Cortex of kidney (tissue), 1 donor: ENCODE measurements around the gene SPTAN1.

Experiments used
- DNase-seq: peaks from one replicate; lab custom pipeline; 2025; lab: John Stamatoyannopoulos, UW

Gene SPTAN1

DNA sequence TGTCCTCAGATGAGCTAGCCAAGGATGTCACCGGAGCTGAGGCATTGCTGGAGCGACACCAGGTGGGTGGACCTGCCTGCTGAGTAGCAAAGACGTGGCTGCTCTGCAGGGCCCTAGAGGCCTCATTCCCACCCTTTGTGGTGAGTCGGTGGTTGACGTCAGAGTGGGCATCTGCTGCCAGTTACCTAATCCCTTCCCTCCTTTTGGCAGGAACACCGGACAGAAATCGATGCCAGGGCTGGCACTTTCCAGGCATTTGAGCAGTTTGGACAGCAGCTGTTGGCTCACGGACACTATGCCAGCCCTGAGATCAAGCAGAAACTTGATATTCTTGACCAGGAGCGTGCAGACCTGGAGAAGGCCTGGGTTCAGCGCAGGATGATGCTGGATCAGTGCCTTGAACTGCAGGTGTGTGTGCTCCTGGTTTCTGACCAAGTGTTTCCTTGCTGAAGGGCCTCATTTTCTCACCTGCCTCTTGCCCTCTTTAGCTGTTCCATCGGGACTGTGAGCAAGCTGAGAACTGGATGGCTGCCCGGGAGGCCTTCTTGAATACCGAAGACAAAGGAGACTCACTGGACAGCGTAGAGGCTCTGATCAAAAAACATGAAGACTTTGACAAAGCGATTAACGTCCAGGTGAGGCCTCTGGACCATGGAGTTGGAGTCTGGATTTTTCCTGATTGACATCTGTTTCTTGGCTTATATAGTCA, 55.4 kb downstream of the SPTAN1 start:
- no peak for DNase-seq

DNA sequence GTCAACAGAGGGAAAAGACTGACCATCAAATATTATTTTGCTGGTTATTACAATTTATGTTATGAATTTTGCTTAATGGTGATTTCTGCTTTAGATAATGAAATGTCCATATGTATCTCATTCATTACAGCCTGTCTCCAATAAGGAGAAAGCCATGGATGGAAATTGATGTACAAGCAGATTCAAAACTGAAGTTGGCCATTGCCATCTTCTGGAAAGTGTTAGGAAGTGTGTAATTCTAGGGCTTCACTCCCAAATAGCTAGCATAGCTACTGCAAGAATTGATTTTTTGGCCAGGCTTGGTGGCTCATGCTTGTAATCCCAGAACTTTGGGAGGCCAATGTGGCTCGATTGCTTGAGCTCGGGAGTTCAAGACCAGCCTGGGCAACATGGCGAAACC, 58.5 kb downstream of the SPTAN1 start:
- DNase-seq: no peak

DNA sequence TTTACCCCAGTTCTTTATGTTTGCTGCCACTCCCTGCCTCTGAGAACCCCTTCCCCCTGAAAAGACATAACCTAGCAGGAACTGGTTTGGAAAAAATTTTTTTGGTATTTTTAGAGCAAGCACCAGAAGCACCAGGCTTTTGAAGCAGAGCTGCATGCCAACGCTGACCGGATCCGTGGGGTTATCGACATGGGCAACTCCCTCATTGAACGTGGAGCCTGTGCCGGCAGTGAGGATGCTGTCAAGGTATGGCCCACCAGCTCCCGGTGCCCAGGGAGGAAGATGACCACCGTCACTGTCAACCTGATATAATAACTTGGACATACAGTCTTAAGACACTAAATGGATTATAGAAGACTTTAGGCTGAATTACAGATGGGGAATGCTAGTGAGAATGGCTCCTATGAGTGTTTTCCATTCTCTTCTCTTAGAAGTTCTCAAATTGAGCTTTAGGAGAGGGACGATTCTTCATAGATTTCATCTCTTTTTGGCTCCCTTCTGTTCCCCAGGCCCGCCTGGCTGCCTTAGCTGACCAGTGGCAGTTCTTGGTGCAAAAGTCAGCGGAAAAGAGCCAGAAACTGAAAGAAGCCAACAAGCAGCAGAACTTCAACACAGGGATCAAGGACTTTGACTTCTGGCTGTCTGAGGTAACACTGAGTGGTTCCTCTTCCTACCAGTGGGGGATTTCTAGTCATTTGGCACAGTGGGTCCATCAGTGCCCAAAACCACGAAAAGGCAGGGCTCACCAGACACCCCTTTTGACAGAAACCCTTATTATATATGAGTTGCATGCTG, 59.4 kb downstream of the SPTAN1 start:
- no peak for DNase-seq

DNA sequence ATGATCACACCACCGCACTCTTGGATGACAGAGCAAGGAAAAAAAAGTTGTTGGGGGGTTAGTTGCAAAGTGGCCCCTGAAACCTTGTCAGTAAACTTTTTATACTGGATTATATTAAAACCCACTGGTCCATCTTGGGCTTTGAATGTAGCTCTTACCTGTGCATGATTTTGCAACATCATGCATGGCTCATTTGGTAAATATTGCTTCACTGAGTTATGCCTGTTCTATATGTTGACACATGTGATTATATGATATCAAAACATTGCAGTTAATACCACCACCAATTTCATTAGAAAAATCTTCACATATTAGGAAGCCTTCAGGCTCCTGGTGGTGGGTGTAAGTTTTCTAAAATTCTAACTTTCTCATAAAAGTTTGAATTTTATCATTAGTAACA, 62.3 kb downstream of the SPTAN1 start:
- no peak for DNase-seq

DNA sequence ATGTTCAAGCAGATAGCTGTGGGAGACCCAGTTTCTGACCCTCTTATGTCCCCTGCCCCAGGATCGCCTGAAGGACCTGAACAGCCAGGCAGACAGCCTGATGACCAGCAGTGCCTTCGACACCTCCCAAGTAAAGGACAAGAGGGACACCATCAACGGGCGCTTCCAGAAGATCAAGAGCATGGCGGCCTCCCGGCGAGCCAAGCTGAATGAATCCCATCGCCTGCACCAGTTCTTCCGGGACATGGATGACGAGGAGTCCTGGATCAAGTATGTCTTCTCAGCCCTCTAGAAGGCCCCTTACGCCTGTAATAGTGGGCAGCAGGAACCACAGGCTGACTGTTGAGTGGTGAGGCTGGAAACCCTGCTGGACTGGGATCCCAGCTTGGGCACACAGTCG, 63.2 kb downstream of the SPTAN1 start:
- DNase-seq: no peak

DNA sequence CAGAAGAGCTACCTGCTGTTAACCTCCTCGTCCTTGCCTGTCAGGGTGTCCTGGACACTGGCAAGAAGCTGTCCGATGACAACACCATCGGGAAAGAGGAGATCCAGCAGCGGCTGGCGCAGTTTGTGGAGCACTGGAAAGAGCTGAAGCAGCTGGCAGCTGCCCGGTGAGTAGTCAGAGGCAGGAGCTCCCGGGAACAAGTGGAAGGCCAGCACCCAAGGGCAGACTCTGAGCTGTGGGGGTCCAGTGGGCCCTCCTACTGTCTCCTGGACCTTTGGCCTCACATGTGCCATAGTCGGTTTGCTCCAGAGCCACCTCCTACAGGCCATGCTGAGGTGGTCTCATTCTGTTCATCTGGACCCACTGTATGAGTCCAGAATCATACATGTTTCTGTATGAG, 65.6 kb downstream of the SPTAN1 start:
- DNase-seq: no peak

DNA sequence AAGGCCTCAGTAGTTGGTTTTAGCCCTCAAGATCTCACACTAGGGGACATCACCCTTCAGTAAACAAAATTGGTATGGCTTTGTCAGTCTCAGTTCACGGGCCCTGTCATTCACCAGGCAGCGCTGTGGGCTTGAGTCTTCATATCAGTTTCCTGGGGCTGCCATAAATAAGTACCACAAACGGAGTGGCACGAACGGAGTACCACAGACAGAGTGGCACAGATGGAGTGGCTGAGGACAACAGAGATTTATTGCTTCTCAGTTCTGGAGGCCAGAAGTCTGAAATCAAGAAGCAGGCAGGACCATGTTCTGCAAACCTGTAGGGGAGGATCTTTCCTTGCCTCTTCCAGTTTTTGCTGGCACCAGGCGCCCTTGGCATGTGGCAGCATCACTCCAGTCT, 66.7 kb downstream of the SPTAN1 start:
- DNase-seq: no peak

DNA sequence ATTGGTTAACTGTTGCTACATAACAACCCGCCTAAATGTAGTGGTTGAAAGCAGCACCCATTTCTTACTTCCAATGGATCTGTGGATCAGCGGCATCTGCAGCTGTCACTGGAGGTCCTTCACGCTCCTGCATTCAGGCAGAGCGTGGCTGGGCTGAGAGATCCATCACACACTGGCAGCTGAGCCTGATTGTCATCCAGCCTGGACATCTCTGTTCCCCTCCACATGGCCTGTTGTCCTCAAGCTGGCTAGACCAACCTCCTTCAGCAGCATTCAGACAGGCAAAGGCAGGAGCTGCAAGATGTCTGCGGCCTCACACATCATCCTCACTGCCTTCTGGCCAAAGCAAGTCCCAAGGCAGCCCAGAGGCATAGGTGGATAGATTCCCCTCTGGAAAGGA, 67.4 kb downstream of the SPTAN1 start:
- no peak for DNase-seq

DNA sequence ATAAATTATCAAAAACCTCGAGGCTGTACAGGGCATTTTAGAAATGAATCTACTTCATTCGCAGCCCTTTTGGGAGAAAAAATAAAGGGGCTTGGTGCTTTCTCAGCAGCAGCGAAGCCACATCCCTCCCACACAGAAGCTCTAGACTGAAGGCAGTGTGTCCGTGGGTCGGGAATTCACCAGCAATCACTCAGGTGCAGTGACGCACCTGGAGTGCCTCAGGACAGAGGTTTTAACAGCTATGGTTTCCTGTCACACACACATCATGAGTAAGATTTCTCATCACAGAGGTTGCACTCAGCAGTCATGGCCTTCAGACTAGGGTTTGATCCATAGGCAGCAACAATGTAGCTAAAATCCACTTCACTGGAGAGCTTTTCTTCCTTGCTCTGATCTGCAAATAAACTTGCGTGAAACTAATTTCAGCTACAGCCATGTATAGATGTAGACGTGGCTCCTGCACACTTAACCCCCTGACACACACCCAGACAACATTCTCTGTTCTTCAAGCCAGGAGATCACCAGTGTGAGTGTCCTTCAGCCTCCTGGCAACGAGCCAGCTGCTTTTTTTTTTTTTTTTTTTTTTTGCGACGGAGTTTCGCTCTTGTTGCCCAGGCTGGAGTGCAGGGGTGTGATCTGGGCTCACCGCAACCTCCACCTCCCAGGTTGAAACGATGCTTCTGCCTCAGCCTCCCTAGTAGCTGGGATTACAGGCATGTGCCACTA, 69.5 kb downstream of the SPTAN1 start:
- DNase-seq: no peak

DNA sequence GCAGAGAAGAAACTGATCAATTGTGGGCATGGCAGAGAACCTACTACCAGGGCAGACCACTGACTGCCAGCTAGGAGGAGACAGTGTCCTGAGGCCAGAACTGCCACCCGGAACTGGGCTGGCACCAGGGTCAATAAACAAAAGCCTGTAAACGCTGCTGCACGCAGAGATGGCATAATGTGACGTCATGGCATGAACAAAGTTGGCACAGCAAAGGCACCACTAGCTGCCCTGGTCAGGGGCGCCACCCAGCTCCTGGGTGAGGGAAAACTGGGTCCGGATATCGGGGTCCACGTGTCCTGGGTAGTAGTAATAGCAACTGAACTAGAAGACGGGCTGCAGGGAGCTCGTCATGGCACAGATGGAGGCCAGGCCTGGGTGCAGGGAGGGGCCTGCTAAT, 72.2 kb downstream of the SPTAN1 start:
- DNase-seq: no peak

DNA sequence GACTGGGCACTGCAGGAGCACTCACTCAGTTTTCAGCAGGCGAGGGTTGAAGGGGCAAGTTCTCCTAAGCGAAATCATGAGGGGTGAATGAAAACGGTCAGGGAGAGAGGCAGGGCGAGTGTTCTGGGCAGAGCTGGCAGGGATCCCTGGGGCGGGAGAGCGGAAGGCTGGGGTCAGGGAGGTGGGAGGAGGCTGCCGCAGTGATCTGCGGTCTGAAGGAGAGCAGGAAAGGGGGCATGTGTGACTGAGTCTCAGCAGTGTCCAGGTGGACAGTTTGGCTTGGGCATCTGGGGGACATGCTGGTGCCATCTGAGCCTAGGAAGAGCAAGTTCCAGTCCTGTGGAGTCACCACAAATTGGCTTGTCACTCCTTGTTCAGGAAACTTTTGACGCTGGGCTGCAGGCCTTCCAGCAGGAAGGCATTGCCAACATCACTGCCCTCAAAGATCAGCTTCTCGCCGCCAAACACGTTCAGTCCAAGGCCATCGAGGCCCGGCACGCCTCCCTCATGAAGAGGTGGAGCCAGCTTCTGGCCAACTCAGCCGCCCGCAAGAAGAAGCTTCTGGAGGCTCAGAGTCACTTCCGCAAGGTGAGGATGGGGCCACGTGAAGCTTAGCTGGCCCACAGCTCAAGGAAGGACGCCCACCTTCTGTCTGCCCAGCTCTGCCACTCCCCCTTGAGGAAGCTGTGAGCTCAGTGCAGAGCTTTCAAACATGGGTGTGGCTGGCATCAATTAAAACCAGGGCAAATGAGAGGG, 73.2 kb downstream of the SPTAN1 start:
- DNase-seq: no peak

DNA sequence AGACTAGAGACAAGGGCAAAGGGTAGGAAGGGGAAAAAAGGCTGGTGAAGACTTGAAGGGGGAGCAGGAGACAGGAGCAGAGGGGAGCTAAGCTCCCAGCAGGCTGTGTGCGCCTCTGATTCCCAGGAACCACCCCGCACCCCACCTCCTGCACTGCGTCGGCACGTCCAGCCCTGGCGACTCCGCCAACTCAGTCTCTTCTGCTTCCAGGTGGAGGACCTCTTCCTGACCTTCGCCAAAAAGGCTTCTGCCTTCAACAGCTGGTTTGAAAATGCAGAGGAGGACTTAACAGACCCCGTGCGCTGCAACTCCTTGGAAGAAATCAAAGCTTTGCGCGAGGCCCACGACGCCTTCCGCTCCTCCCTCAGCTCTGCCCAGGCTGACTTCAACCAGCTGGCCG, 73.8 kb downstream of the SPTAN1 start:
- DNase-seq: no peak

DNA sequence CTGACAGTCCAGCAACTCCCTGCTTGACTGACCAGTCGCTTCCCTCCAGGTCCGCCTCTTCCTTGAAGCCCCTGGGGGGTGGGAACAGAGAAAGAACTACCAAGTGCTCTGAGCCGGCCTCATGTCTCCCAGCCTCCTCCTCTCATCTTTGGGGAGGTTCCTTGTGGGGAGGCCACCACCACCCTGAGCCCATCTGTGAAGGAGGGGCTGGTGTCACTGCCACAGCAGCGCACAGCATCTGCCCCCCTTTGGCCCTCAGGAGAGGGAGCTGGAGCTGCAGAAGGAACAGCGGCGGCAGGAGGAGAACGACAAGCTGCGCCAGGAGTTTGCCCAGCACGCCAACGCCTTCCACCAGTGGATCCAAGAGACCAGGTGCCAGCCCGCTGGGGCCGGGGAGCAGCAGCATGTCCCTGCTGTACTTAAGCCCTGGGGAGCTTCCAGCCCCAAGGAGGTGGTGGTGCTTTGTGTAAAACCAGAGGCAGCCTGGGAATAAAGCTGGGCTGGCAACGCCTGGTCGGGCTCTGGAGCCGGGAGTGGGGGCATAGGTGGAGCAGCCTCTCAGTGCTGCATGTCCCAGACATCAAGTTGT, 74.8 kb downstream of the SPTAN1 start:
- no peak for DNase-seq

DNA sequence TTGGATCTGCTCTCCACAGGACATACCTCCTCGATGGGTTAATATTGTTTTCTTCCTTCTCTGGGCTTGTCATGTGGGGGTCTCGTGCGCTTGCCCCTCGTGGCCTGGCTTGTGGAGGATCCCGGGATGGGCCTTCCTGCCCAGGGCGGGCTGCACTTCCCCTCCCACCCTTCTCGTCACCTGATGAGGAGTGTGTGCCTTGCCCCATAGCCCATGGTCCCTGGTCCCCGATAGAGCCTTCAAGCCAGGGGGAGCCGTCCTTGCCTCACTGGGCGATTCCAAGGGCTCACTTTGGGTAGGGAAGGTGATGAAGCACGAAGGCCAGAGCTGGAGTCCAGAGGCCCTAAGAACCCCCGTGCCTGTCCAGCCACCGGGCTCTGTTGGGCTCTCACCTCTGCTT, 75.5 kb downstream of the SPTAN1 start:
- no peak for DNase-seq

DNA sequence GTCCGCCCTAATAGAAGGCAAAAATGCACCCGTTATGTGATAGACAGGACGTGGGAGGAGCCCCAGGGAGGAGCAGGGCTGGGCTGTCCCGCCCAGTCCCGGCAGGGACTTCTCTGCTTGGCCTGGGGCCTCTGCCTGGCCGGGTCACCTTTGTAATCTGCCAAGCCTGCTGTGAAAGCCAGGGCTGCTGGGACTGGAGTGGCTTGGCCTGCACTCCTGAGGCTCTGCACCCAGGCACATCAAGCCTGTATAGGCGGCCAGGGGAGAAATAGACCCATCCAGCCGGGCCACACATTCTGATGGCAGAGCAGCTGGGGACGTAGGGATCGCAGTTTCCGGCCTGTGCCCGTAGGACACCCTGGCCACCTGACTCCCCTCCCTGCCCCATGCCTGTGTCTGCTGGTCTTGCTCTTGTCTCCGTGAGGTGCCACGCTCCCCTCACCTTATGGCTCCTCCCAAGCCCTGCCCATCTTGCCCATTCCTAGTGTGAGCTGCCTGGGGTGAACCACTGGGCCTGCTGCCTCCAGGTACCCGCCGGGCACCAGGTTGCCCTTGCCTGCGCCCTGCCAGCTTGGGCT, 76.2 kb downstream of the SPTAN1 start:
- no peak for DNase-seq

DNA sequence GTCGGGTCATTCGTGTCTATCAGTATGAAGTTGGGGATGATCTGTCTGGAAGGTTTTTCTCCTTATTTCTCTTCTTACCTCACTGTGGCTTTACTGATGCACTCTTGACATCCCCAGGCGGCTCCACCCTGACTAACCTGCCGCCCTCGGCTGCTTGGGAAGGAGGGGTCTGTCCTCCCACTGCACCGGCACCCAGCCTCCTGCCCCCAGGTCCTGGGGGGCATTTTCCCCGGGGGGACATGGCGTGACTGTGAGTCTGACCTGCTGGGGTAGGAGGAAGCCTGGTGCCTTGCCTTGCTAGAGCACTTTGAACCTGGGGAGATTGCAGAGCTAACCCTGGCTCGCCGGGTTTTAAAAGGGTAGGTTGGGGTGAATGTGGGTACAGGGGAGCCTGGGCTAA, 76.7 kb downstream of the SPTAN1 start:
- no peak for DNase-seq

DNA sequence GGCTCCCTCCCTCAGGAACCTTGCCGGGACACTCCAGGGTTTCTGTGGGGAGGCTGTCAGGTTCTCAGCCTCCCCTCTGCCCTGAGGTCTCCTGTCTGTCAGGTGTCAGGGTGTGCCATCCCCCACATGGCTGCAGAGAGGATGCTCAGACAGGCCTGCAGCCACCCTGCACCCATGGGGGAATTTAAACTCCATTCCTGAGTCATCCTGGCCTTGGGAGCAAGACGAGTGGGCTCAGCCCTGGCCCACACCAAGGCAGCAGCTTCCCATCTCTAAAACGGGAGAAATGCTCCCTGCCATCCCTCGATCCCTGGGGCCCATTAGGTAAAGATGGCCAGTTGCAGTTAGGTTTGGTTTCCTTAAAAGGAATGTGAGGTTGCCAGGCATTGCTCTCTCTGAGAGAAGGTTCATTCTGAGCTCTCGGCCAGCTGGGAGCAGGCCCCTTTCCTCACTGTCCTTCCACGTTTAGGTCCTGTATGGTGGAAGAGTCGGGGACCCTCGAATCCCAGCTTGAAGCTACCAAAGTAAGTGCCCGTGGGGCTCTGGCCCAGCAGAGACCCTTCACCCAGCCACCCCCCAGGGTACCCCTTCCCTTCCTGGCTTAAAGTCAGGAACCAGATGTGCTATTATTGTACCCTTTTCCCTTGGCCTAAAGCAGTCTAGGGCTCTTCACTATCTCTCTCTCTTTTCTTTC, 77.6 kb downstream of the SPTAN1 start:
- DNase-seq: no peak

DNA sequence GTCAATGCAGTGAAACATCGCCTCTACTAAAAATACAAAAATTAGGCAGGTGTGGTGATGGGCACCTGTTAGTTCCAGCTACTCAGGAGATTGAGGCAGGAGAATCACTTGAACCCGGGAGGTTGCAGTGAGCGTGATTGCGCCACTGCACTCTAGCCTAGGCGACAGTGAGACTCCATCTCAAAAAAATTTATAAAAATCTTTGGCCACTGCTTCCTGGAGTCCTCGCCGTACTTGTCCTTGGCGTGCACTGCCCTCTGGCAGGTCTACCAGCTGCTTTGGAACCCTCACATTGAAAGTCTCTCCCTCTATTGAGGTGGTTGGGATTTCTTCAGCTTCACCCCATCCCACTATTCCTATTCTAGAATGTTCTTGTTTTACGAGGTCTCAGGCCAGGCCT, 79.2 kb downstream of the SPTAN1 start:
- no peak for DNase-seq

DNA sequence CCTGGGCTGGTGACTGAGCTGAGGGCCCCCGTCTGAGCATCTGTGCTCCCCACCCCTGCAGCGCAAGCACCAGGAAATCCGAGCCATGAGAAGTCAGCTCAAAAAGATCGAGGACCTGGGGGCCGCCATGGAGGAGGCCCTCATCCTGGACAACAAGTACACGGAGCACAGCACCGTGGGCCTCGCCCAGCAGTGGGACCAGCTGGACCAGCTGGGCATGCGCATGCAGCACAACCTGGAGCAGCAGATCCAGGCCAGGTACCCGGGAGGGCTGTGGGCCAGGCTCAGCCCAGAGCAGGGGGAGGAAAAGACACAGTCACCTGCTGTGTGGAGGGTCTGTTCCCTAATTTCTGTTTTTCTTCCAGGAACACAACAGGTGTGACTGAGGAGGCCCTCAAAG, 79.7 kb downstream of the SPTAN1 start:
- DNase-seq: no peak

DNA sequence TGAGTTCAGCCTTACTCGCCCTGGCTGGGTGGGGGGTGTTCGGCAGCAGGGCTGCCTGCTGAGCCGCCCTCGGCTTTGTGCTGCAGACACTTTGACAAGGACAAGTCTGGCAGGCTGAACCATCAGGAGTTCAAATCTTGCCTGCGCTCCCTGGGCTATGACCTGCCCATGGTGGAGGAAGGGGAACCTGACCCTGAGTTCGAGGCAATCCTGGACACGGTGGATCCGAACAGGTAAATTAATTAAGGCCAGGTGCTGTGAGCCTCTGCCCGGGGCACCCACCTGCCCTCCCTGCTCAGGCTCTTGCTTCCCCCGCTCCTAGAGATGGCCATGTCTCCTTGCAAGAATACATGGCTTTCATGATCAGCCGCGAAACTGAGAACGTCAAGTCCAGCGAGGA, 80.1 kb downstream of the SPTAN1 start:
- DNase-seq: no peak

DNA sequence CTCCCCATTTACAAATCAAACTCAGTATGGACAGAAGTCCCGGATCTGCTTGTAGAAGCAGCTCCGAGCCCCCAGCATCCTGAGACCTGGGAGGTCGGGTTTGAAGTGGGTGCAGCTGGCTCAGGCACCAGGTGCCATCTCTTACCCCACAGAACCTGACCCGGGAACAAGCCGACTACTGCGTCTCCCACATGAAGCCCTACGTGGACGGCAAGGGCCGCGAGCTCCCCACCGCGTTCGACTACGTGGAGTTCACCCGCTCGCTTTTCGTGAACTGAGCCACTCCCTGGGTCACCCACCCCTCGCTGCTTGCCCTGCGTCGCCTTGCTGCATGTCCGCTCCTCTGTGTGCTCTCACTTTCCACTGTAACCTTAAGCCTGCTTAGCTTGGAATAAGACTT, 80.7 kb downstream of the SPTAN1 start:
- DNase-seq: no peak
